NB4 (cell line): ENCODE data around the gene SIRPG.

Experiments used
- CTCF ChIP-seq: IDR thresholded peaks from one replicate; pipeline ENCODE4 v1.5.1; 2012; ENCODE audit warnings: low read depth, low read length
- MYC ChIP-seq: IDR thresholded peaks from 2 replicates; pipeline ENCODE4 v1.6.1; 2011; ENCODE audit warnings: low read depth, low read length
- POLR2A ChIP-seq: IDR thresholded peaks from 2 replicates; pipeline ENCODE4 v1.6.1; 2011; ENCODE audit warnings: mild to moderate bottlenecking; ENCODE audit not compliant: insufficient read length; ENCODE audit errors: extremely low read depth
- TF ChIP-seq, protein P1 (sequence below): IDR thresholded peaks from 2 replicates; pipeline ENCODE4 v1.6.1; 2011; ENCODE audit warnings: low read depth, low read length

GRCh38 chr20:1618479-1618878 lies 39.1 kb downstream of the SIRPG start:
- TF ChIP-seq CTCF (peak; percentile 20), MYC (no peak), POLR2A (no peak)
- TF ChIP-seq, protein P1, sequence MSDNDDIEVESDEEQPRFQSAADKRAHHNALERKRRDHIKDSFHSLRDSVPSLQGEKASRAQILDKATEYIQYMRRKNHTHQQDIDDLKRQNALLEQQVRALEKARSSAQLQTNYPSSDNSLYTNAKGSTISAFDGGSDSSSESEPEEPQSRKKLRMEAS, result no peak
